DND-41 (cell line): ENCODE results near the gene C2CD4B.

Source experiments
- EZH2 ChIP-seq: IDR thresholded peaks from 3 replicates; pipeline ENCODE4 v1.6.1; 2012; ENCODE audit warnings: borderline replicate concordance, low read depth, mild to moderate bottlenecking, moderate library complexity, low read length, inconsistent platforms; ENCODE audit not compliant: severe bottlenecking
- TF ChIP-seq, protein P1 (sequence below): IDR thresholded peaks from 2 replicates; pipeline ENCODE4 v1.5.1; 2012; ENCODE audit warnings: borderline replicate concordance, low read length, moderate library complexity, mild to moderate bottlenecking; ENCODE audit not compliant: poor library complexity, severe bottlenecking; ENCODE audit errors: extremely low read depth

- TF ChIP-seq, protein P1, sequence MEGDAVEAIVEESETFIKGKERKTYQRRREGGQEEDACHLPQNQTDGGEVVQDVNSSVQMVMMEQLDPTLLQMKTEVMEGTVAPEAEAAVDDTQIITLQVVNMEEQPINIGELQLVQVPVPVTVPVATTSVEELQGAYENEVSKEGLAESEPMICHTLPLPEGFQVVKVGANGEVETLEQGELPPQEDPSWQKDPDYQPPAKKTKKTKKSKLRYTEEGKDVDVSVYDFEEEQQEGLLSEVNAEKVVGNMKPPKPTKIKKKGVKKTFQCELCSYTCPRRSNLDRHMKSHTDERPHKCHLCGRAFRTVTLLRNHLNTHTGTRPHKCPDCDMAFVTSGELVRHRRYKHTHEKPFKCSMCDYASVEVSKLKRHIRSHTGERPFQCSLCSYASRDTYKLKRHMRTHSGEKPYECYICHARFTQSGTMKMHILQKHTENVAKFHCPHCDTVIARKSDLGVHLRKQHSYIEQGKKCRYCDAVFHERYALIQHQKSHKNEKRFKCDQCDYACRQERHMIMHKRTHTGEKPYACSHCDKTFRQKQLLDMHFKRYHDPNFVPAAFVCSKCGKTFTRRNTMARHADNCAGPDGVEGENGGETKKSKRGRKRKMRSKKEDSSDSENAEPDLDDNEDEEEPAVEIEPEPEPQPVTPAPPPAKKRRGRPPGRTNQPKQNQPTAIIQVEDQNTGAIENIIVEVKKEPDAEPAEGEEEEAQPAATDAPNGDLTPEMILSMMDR: no peak
- no peak for TF ChIP-seq EZH2
These were observed 22.3 kb upstream of the C2CD4B start for GRCh38 chr15:62187425-62187824.
